ENCODE measurements around the gene VASP.

DNA sequence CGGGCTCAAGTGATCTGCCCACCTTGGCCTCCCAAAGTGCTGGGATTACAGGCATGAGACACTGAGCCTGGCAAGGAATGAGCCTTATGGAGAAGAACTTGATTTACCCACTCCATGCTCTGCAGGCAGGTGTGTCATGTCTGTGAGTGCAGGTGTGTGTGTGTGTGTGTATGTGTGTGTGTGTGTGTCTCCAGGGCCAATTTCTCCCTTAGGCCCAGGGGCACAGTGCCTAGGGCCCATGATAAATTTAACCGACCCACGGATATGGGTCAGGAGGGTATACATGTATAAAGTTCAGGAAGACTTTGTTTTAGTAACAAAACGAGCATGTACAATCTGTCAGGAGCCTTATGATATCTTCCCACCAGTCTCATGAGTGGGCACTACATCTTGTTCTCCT lies 44.0 kb upstream of the VASP start:
- TF ChIP-seq POLR2A (IDR thresholded peaks at IDR 0.05; ENCODE audit: low read length) (no peak), GATA1 (IDR thresholded peaks at IDR 0.05; ENCODE audit: low read depth, low read length) (no peak)
